Measurements from ENCODE around the gene HRAS.

HRAS gene

DNA sequence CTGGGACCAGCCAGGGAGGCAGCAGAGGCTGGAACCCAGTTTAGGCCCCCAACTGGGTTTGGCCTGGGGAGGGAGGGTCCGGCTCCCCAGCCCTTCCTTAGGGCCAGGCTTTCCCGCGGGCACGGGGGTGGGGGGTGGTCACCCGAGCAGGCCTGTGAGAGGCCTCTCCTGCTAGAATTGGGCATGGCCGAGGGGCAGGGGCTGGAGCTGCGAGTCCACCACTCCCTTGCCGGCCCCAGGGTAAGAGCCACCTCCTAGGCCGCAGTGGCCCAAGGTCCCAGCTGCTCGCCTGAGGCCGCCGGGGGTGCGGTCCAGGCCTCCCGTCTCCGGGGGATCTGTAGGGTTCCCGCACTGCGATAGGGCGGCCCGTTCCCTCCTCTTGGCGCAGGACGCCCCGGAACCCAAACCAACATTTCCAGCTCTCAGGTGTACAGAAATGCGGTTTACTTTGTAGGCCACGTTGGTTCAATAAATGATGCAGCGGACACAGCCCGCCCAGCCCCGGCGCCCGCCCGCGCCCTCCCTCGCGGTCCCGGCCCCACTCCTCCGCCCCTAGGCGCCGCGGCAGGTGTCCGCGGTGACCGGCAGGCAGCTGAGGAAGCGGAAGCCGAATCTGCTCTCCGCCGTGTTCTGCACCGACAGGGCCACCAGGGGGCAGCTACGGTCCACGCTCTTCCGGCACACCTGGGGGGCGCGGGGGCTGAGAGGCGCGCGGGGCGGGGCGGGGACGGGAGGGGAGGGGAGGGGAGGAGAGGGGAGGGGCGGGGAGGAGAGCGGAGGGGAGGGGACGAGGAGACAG, 19.3 kb upstream of the HRAS start:
- CTCF ChIA-PET: interaction anchor here (1.0 to 1.6 kb wide), 4 partner anchors 11 to 174 kb away, joined by 4 read pairs; partner anchors contain the start of gene HRAS
- TF ChIP-seq ELF4 (IDR thresholded peaks at IDR 0.05): no peak
- TF ChIP-seq FOXM1 (IDR thresholded peaks at IDR 0.05; ENCODE audit: borderline replicate concordance): peak; percentile 86; the same call in 1 of the 2 replicates
- TF ChIP-seq L3MBTL2 (conservative IDR thresholded peaks at IDR 0.05): no peak
- no peak for TF ChIP-seq NFRKB (IDR thresholded peaks at IDR 0.05)
- DNase-seq (ENCODE audit: extremely low spot score): peak; percentile 87
- POLR2A ChIA-PET: interaction anchor here (0.6 to 1.2 kb wide), 3 partner anchors 9 to 139 kb away, joined by 3 to 4 read pairs (median 4); partner anchors contain the start of gene HRAS

- TF ChIP-seq L3MBTL2 (conservative IDR thresholded peaks at IDR 0.05) (no peak), ZNF384 (IDR thresholded peaks at IDR 0.05) (no peak), SUZ12 (IDR thresholded peaks at IDR 0.05) (no peak), LEF1 (IDR thresholded peaks at IDR 0.05; ENCODE audit: borderline replicate concordance) (no peak), SP1 (IDR thresholded peaks at IDR 0.05) (no peak), FOXM1 (IDR thresholded peaks at IDR 0.05; ENCODE audit: borderline replicate concordance) (no peak), BHLHE40 (IDR thresholded peaks at IDR 0.05; ENCODE audit: borderline replicate concordance) (no peak), FOXK2 (IDR thresholded peaks at IDR 0.05) (no peak), FOXA1 (IDR thresholded peaks at IDR 0.05) (no peak), NFRKB (IDR thresholded peaks at IDR 0.05) (no peak), ARNT (IDR thresholded peaks at IDR 0.05) (no peak)
- TF ChIP-seq, protein P1, sequence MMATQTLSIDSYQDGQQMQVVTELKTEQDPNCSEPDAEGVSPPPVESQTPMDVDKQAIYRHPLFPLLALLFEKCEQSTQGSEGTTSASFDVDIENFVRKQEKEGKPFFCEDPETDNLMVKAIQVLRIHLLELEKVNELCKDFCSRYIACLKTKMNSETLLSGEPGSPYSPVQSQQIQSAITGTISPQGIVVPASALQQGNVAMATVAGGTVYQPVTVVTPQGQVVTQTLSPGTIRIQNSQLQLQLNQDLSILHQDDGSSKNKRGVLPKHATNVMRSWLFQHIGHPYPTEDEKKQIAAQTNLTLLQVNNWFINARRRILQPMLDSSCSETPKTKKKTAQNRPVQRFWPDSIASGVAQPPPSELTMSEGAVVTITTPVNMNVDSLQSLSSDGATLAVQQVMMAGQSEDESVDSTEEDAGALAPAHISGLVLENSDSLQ (IDR thresholded peaks at IDR 0.05): no peak
- POLR2A ChIA-PET: interaction anchor here (0.8 to 0.9 kb wide), 2 partner anchors 10 to 12 kb away, joined by 3 to 4 read pairs; no protein-coding TSS in a partner anchor
- DNase-seq (ENCODE audit: extremely low spot score): no peak
- CTCF ChIA-PET: interaction anchor here (1.0 to 1.6 kb wide), 3 partner anchors 11 to 174 kb away, joined by 4 read pairs; no protein-coding TSS in a partner anchor
Observed at GRCh38 chr11:553988-554340, 18.6 kb upstream of the HRAS start.

DNA sequence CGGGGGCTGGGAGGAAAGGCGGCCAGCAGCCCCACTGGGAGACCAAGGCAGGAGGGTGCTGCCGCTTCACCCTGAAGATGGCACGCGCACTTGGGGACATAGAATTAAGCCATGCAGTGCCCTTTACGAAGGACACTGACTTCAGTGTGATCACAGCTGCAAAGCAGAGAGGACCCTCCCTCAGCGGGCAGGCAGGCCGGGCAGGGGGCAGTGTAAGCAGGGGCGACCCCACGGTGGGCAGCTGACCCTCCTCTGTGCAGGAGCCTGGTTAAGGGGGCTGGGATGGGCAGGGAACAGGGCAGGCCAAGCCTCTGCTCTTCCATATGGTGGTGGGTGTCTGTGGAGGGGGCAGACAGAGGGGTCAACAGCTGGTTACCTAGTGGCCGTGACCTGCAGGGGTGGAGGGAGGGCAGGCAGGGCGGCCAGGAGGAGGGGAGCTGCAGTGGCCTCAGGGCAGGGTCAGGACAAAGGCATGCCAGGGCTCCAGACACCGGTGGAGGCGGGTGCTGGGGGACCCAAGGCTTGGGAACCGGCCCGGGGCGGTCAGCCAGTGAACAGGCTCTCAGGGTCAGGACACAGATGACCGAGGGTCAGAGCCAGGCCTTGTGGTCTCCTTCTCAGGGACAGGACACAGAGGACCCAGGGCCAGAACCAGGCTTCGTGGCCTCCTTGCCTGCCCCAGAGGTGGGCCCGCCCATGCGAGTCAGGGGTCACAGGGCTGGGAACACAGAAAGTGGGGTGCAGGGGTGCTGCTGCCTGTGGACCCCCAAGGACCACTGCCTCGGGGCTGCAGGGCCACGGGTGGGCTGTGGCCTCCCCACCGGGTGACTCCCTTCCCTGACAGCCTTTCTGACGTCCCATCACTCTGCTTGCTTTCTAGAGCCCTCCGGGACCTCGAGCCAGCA, 18.0 kb upstream of the HRAS start:
- TF ChIP-seq L3MBTL2 (conservative IDR thresholded peaks at IDR 0.05) (no peak), SUZ12 (IDR thresholded peaks at IDR 0.05) (no peak), FOXK2 (IDR thresholded peaks at IDR 0.05) (no peak), CTBP1 (IDR thresholded peaks at IDR 0.05; ENCODE audit: borderline replicate concordance) (no peak), ELF4 (IDR thresholded peaks at IDR 0.05) (no peak), NFRKB (IDR thresholded peaks at IDR 0.05) (no peak), SP1 (IDR thresholded peaks at IDR 0.05) (no peak), TARDBP (IDR thresholded peaks at IDR 0.05) (no peak), ZNF384 (IDR thresholded peaks at IDR 0.05) (no peak)
- no peak for DNase-seq (ENCODE audit: extremely low spot score)
- POLR2A ChIA-PET: interaction anchor here (0.8 kb wide), 1 partner anchor 12 kb away, joined by 3 read pairs; no protein-coding TSS in a partner anchor
- CTCF ChIA-PET: interaction anchor here (1.6 kb wide), 1 partner anchor 175 kb away, joined by 4 read pairs; no protein-coding TSS in a partner anchor

DNA sequence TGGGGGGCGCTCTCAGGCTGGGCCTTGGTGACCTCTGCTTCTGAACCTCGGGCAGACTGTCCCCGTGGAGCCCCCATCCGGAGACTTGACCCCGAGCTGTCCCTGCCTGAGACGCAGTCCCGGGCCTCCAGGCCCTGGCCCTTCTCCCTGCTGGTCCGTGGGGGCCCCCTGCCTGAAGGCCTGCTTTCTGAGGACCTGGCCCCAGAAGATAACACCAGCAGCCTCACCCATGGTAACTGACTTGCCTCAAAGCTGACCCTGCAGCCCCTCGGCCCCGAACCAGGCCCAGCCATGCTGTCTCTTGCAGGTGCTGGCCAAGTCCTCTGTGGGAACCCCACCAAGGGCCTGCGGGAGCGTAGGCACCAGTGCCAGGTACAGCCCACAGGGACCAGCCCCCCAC, 16.2 kb upstream of the HRAS start:
- CTCF ChIA-PET: no interaction called here
- TF ChIP-seq FOXM1 (IDR thresholded peaks at IDR 0.05; ENCODE audit: borderline replicate concordance) (no peak), L3MBTL2 (conservative IDR thresholded peaks at IDR 0.05) (no peak), FOXK2 (IDR thresholded peaks at IDR 0.05) (no peak), CTBP1 (IDR thresholded peaks at IDR 0.05; ENCODE audit: borderline replicate concordance) (no peak), BHLHE40 (IDR thresholded peaks at IDR 0.05; ENCODE audit: borderline replicate concordance) (no peak), LEF1 (IDR thresholded peaks at IDR 0.05; ENCODE audit: borderline replicate concordance) (no peak), SUZ12 (IDR thresholded peaks at IDR 0.05) (no peak), FOXA1 (IDR thresholded peaks at IDR 0.05) (no peak), TARDBP (IDR thresholded peaks at IDR 0.05) (no peak), NFRKB (IDR thresholded peaks at IDR 0.05) (no peak), HDGF (IDR thresholded peaks at IDR 0.05; ENCODE audit: borderline replicate concordance) (no peak), ARNT (IDR thresholded peaks at IDR 0.05) (no peak), ZNF384 (IDR thresholded peaks at IDR 0.05) (no peak), SP1 (IDR thresholded peaks at IDR 0.05) (no peak), ELF4 (IDR thresholded peaks at IDR 0.05) (no peak)
- TF ChIP-seq, protein P1 (IDR thresholded peaks at IDR 0.05): no peak
- POLR2A ChIA-PET: interaction anchor here (0.9 kb wide), 1 partner anchor 16 kb away, joined by 3 read pairs; the partner anchor contains the start of gene HRAS
- no peak for DNase-seq (ENCODE audit: extremely low spot score)

GRCh38 chr11:551131-551530, 15.8 kb upstream of the HRAS start:
- no peak for DNase-seq (ENCODE audit: extremely low spot score)
- ChIA-PET POLR2A (no interaction called here), CTCF (no interaction called here)
- TF ChIP-seq NFRKB (IDR thresholded peaks at IDR 0.05) (no peak), ZNF384 (IDR thresholded peaks at IDR 0.05) (no peak), FOXM1 (IDR thresholded peaks at IDR 0.05; ENCODE audit: borderline replicate concordance) (no peak), TARDBP (IDR thresholded peaks at IDR 0.05) (no peak), L3MBTL2 (conservative IDR thresholded peaks at IDR 0.05) (no peak)

DNA sequence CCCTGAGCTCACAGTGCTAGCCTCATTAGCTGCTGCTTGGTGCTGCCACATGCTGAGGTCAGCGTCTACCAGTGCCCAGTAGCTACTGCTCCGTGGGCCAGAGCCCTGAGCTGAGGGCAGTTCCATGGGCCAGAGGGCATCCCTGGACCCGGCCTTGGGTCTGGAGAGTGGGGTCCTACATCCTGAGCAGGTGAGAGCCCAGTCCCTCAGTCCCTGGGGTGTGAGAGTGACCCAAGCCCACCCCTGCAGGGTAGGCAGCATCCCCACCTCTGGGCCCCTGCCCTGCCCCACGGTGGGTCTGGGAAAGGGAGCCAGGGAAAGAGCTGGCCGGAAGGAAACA, 15.3 kb upstream of the HRAS start:
- CTCF ChIA-PET: no interaction called here
- TF ChIP-seq FOXK2 (IDR thresholded peaks at IDR 0.05) (no peak), BHLHE40 (IDR thresholded peaks at IDR 0.05; ENCODE audit: borderline replicate concordance) (no peak), ELF4 (IDR thresholded peaks at IDR 0.05) (no peak), SP1 (IDR thresholded peaks at IDR 0.05) (no peak), FOXA1 (IDR thresholded peaks at IDR 0.05) (no peak), FOXM1 (IDR thresholded peaks at IDR 0.05; ENCODE audit: borderline replicate concordance) (no peak)
- POLR2A ChIA-PET: no interaction called here

More for the DNA sequence above, 15.3 kb upstream of the HRAS start:
- DNase-seq (ENCODE audit: extremely low spot score): no peak

Measured in HEK293T (cell line).